AG04449 (cell line): ENCODE data around the gene CASS4.
"Not testable (repeated sequence)": the region's sequence is repeated elsewhere in the genome, so short reads cannot be mapped to it uniquely, and the experiment has no call there.

ENCODE experiments used
- CTCF ChIA-PET: fragments of 350-600 bp; formaldehyde crosslinking; extraction: SDS; loops from one replicate; lab custom pipeline; 2021; ENCODE audit warnings: antibody characterized with exemption; lab: Yijun Ruan, JAX
- POLR2A ChIA-PET: fragments of 400-600, 350-600 bp; formaldehyde crosslinking; extraction: SDS; loops from one replicate; lab custom pipeline; 2020; ENCODE audit warnings: antibody characterized with exemption, inconsistent platforms; lab: Yijun Ruan, JAX
- DNase-seq: peaks from one replicate; pipeline ENCODE4 v3.0.0-alpha.2; 2010; ENCODE audit warnings: low read depth, low spot score
- H3K4me3 ChIP-seq: 2 replicates; pipeline ENCODE4 v1.5.1; 2011; ENCODE audit warnings: low read depth, mild to moderate bottlenecking, control low read depth, low read length
- CTCF ChIP-seq: IDR thresholded peaks from one replicate; pipeline ENCODE4 v1.5.1; 2011; ENCODE audit warnings: mild to moderate bottlenecking, moderate library complexity, low read length, control low read depth, inconsistent platforms; ENCODE audit not compliant: insufficient read depth; ENCODE audit errors: missing control alignments

Gene CASS4

GRCh38 chr20:56395166-56395565, 16.9 kb upstream of the CASS4 start:
- no peak for TF ChIP-seq CTCF
- DNase-seq = no peak
- CTCF ChIA-PET = interaction anchor here (1.1 to 4.8 kb wide), 4 partner anchors 9 to 120 kb away, joined by 3 to 35 read pairs (median 4); no protein-coding TSS in a partner anchor
- H3K4me3 ChIP-seq = no peak overlapping the region
- POLR2A ChIA-PET = interaction anchor here (1.0 kb wide), 1 partner anchor 16 kb away, joined by 3 read pairs; no protein-coding TSS in a partner anchor

GRCh38 chr20:56400001-56400640, 11.9 kb upstream of the CASS4 start:
- POLR2A ChIA-PET = no interaction called here
- H3K4me3 ChIP-seq = no peak overlapping the region
- no peak for DNase-seq
- CTCF ChIA-PET = interaction anchor here (0.6 to 3.1 kb wide), 21 partner anchors 9 to 115 kb away, joined by 3 to 16 read pairs (median 4); partner anchors contain the start of gene CASS4
- TF ChIP-seq CTCF = peak; percentile 72

DNA sequence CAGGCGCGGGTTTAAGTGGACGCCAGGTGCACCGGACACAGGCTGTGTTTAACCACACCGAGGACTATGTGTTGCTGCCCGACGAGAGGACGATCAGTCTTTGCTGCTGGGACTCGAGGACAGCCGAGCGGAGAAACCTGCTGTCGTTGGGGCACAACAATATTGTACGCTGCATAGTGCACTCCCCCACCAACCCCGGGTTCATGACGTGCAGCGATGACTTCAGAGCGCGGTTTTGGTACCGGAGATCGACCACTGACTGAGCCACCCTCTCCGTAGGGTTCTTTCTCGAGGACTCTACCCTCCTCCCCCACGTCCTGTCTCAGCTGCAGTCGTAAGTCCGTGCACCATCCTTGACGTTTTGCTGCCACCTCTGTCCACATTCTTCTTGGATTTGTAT, 8.6 kb upstream of the CASS4 start:
- ChIA-PET POLR2A (no interaction called here), CTCF (interaction anchor here (0.8 kb wide), 1 partner anchor 15 kb away, joined by 3 read pairs; no protein-coding TSS in a partner anchor)
- TF ChIP-seq CTCF = no peak
- DNase-seq = no peak
- no peak overlapping the region for H3K4me3 ChIP-seq

- H3K4me3 ChIP-seq, DNase-seq: not testable (repeated sequence)
- CTCF ChIA-PET = interaction anchor here (0.9 to 8.5 kb wide), 3 partner anchors 7 to 15 kb away, joined by 3 to 52 read pairs (median 4); no protein-coding TSS in a partner anchor
- POLR2A ChIA-PET = interaction anchor here (0.6 to 0.9 kb wide), 2 partner anchors 35 to 64 kb away, joined by 3 read pairs; no protein-coding TSS in a partner anchor
Measured at GRCh38 chr20:56405356-56405755, 6.7 kb upstream of the CASS4 start.

DNA sequence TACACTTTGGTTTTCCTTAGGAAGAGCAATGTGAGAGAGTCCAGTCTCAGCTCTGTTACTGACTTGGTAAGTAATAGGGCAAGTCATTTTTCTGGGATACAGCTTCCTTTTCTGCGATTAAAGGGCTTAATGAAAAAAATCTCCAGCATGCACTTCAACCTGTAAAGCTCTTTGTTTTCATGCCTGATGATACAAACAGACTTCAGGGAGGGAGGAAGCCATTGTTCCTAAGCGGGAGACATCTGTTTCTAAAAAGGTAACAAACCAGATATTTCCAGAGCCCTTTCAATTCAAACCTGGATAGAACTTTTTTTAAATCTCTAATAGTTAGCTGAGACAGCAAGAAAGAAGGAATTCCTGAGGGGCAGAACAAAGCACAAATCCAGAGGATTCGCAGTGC, 5.2 kb upstream of the CASS4 start:
- no peak for DNase-seq
- no peak overlapping the region for H3K4me3 ChIP-seq
- POLR2A ChIA-PET = interaction anchor here (0.7 kb wide), 1 partner anchor 33 kb away, joined by 3 read pairs; no protein-coding TSS in a partner anchor
- CTCF ChIA-PET = interaction anchor here (1.0 to 8.5 kb wide), 5 partner anchors 9 to 33 kb away, joined by 3 to 52 read pairs (median 4); no protein-coding TSS in a partner anchor
- TF ChIP-seq CTCF = no peak

- ChIA-PET POLR2A (no interaction called here), CTCF (interaction anchor here (1.1 to 8.5 kb wide), 5 partner anchors 9 to 14 kb away, joined by 3 to 52 read pairs (median 4); no protein-coding TSS in a partner anchor)
- TF ChIP-seq CTCF = no peak
Measured at GRCh38 chr20:56409521-56409920, 2.5 kb upstream of the CASS4 start.

More at GRCh38 chr20:56409521-56409920, 2.5 kb upstream of the CASS4 start:
- H3K4me3 ChIP-seq = no peak overlapping the region
- DNase-seq = no peak
